Panc1 (cell line): Measurements from ENCODE around the gene XRCC4. TPM values are rescaled to one million over a fixed set of nuclear protein-coding genes. Genes with fewer than 3 reads are reported as not detected.

Experiments used
- ATAC-seq: fragments of 200-7000 bp; cut with Tn5 transposase; 2 replicates; pipeline ENCODE4 v1.9.1; 2020; ENCODE audit warnings: mild to moderate bottlenecking, moderate library complexity
- BruUV-seq: library from RNA; stranded (reverse); fragments of 400-500 nt; replicated peaks from 2 replicates; lab custom pipeline; 2021; lab: Mats Ljungman, UMichigan
- CTCF ChIA-PET: fragments of 300-600 bp; sonication (Branson Sonifier 250); formaldehyde crosslinking; loops from one replicate; lab custom pipeline; 2022; ENCODE audit warnings: antibody characterized with exemption; lab: Charles Lee
- POLR2A ChIA-PET: fragments of 300-600 bp; sonication (Branson Sonifier 250); formaldehyde crosslinking; loops from one replicate; lab custom pipeline; 2022; ENCODE audit warnings: antibody characterized with exemption; lab: Charles Lee
- DNase-seq: peaks from one replicate; pipeline ENCODE4 v3.0.0-alpha.2; 2010; ENCODE audit warnings: low read depth, low spot score
- H3K27ac ChIP-seq: 2 replicates; pipeline ENCODE4 v1.5.1; 2011; ENCODE audit warnings: mild to moderate bottlenecking, low read length, inconsistent platforms
- H3K27me3 ChIP-seq: fragments of 200-500 bp; sonication (Bioruptor generic); 2 replicates; pipeline ENCODE4 v1.6.0; 2014; ENCODE audit warnings: low read length, inconsistent platforms; ENCODE audit not compliant: control insufficient read depth, insufficient read depth
- H3K36me3 ChIP-seq: fragments of 200-500 bp; sonication (Bioruptor generic); 2 replicates; pipeline ENCODE4 v1.5.1; 2014; ENCODE audit warnings: inconsistent platforms, mild to moderate bottlenecking, low read length, moderate library complexity; ENCODE audit not compliant: control insufficient read depth, insufficient read depth
- H3K4me1 ChIP-seq: 2 replicates; pipeline ENCODE4 v1.5.1; 2011; ENCODE audit warnings: inconsistent platforms, mild to moderate bottlenecking, low read length, moderate library complexity; ENCODE audit not compliant: control insufficient read depth, insufficient read depth
- H3K4me3 ChIP-seq, 2 experiments: 2 replicates each; pipeline ENCODE4 v1.5.1; 2011 to 2012; ENCODE audit warnings: low read depth in 2 of 2, low read length in 2 of 2, mild to moderate bottlenecking in 2 of 2, inconsistent platforms in 1 of 2, moderate library complexity in 1 of 2
- H3K9me3 ChIP-seq: fragments of 200-500 bp; sonication (Bioruptor generic); 2 replicates; pipeline ENCODE4 v1.5.1; 2014; ENCODE audit warnings: low read depth, mild to moderate bottlenecking, inconsistent platforms, low read length, moderate library complexity; ENCODE audit not compliant: control insufficient read depth, insufficient read depth
- CTCF ChIP-seq: fragments of 450-650 bp; IDR thresholded peaks from 2 replicates; pipeline ENCODE4 v1.5.1; 2017; ENCODE audit warnings: mild to moderate bottlenecking
- POLR2AphosphoS5 ChIP-seq: IDR thresholded peaks from 2 replicates; pipeline ENCODE4 v1.6.1; 2012; ENCODE audit warnings: mild to moderate bottlenecking, low read depth, low read length, moderate library complexity
- SIN3A ChIP-seq: IDR thresholded peaks from 2 replicates; pipeline ENCODE4 v1.6.1; 2012; ENCODE audit warnings: low read depth, mild to moderate bottlenecking, low read length, moderate library complexity, borderline replicate concordance; ENCODE audit not compliant: insufficient read depth
- TCF7L2 ChIP-seq: IDR thresholded peaks from 2 replicates; pipeline ENCODE4 v1.6.1; 2011; ENCODE audit warnings: mild to moderate bottlenecking, low read depth, low read length, inconsistent platforms
- in situ Hi-C: cut with HindIII; loops from 2 replicates; pipeline ENCODE4 v1.10.0; 2016; ENCODE audit warnings: low sequenced_read_pairs, low pct_unique_long_range_greater_than_20kb
- intact Hi-C: fragments of 100-400 bp; cut with micrococcal nuclease; formaldehyde crosslinking; loops from one replicate; pipeline ENCODE4 v1.10.0; 2022; ENCODE audit not compliant: unreplicated experiment
- total RNA-seq: library from RNA; stranded (reverse); gene quantifications from one replicate; pipeline ENCODE4 v1.2.1, GENCODE V29; 2021; ENCODE audit not compliant: unreplicated experiment
- TF ChIP-seq, protein P1 (sequence below), 2 experiments: IDR thresholded peaks; 2 replicates each; pipeline ENCODE4 v1.6.1; 2011 to 2012; ENCODE audit warnings: low read depth in 2 of 2, control low read depth in 1 of 2, low read length in 1 of 2, mild to moderate bottlenecking in 1 of 2, moderate library complexity in 1 of 2; ENCODE audit not compliant: insufficient read depth in 1 of 2

Gene XRCC4
- total RNA-seq, 1 experiment from 2014 or later: 12.5 TPM

- intact Hi-C loops: no loop called here
Observed at GRCh38 chr5:83396662-83397061, 319.3 kb downstream of the XRCC4 start.

GRCh38 chr5:83397658-83398057, 320.3 kb downstream of the XRCC4 start:
- Histone ChIP-seq H3K4me1 (no peaks in the 10 kb centered on the region), H3K36me3 (no peaks in the 10 kb centered on the region), H3K27me3 (no peaks in the 10 kb centered on the region), H3K27ac (no peak overlapping the region), H3K4me3 (no peak overlapping the region), H3K9me3 (no peaks in the 10 kb centered on the region)
- ATAC-seq (no peak), DNase-seq (no peak)
- no peak for TF ChIP-seq POLR2AphosphoS5
- no peak for TF ChIP-seq SIN3A
- intact Hi-C loops (no loop called here), in situ Hi-C loops (no loop called here)
- CTCF ChIA-PET: no interaction called here
- BruUV-seq: no TSS peak
- POLR2A ChIA-PET: no interaction called here

More at GRCh38 chr5:83396662-83397061, 319.3 kb downstream of the XRCC4 start:
- in situ Hi-C loops: no loop called here
- Histone ChIP-seq H3K27me3 (no peaks in the 10 kb centered on the region), H3K27ac (no peak overlapping the region), H3K4me1 (no peaks in the 10 kb centered on the region), H3K36me3 (no peaks in the 10 kb centered on the region), H3K4me3 (no peak overlapping the region), H3K9me3 (no peaks in the 10 kb centered on the region)
- BruUV-seq: no TSS peak
- no peak for ATAC-seq
- ChIA-PET CTCF (no interaction called here), POLR2A (no interaction called here)
- TF ChIP-seq SIN3A (no peak), POLR2AphosphoS5 (no peak), TCF7L2 (no peak), CTCF (no peak)
- TF ChIP-seq, protein P1, sequence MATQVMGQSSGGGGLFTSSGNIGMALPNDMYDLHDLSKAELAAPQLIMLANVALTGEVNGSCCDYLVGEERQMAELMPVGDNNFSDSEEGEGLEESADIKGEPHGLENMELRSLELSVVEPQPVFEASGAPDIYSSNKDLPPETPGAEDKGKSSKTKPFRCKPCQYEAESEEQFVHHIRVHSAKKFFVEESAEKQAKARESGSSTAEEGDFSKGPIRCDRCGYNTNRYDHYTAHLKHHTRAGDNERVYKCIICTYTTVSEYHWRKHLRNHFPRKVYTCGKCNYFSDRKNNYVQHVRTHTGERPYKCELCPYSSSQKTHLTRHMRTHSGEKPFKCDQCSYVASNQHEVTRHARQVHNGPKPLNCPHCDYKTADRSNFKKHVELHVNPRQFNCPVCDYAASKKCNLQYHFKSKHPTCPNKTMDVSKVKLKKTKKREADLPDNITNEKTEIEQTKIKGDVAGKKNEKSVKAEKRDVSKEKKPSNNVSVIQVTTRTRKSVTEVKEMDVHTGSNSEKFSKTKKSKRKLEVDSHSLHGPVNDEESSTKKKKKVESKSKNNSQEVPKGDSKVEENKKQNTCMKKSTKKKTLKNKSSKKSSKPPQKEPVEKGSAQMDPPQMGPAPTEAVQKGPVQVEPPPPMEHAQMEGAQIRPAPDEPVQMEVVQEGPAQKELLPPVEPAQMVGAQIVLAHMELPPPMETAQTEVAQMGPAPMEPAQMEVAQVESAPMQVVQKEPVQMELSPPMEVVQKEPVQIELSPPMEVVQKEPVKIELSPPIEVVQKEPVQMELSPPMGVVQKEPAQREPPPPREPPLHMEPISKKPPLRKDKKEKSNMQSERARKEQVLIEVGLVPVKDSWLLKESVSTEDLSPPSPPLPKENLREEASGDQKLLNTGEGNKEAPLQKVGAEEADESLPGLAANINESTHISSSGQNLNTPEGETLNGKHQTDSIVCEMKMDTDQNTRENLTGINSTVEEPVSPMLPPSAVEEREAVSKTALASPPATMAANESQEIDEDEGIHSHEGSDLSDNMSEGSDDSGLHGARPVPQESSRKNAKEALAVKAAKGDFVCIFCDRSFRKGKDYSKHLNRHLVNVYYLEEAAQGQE (IDR thresholded peaks at IDR 0.05; ENCODE audit: insufficient read depth in 1 of 2, low read depth in 2 of 2, low read length in 1 of 2): no peak
- DNase-seq: no peak

DNA sequence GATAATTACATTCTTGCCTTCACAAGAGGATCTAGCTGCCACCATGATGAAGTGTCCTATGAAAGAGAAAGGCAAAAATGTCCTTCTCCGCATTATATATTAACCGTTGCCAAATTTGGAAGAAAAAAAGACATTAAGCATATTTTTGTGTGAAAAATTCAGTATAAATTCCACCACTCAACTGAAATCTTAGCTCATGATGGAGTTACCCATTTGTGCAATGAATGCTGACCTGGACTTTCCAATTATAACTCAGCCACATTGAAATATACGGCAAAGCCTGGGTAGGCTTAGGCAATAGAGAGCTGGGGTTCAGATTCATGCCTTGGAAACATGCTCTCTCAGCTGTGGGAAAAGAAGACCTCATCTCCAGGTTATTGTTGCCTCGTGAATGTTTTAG, 322.9 kb downstream of the XRCC4 start:
- Histone ChIP-seq H3K4me3 (no peak overlapping the region), H3K27me3 (no peaks in the 10 kb centered on the region), H3K4me1 (no peaks in the 10 kb centered on the region), H3K27ac (no peak overlapping the region), H3K9me3 (no peaks in the 10 kb centered on the region), H3K36me3 (no peaks in the 10 kb centered on the region)
- no peak for ATAC-seq
- no peak for TF ChIP-seq SIN3A
- no peak for TF ChIP-seq CTCF
- TF ChIP-seq, protein P1 (IDR thresholded peaks at IDR 0.05; ENCODE audit: insufficient read depth in 1 of 2, low read depth in 2 of 2, low read length in 1 of 2): no peak
- no peak for TF ChIP-seq TCF7L2
- no peak for TF ChIP-seq POLR2AphosphoS5
- no peak for DNase-seq
- ChIA-PET POLR2A (no interaction called here), CTCF (no interaction called here)
- no TSS peak for BruUV-seq
- intact Hi-C loops: no loop called here
- in situ Hi-C loops: no loop called here
